PC-9 (cell line): ENCODE results near the gene DYNLL2.

Source experiments
- CTCF ChIP-seq: fragments of 200-600 bp; sonication (generic); conservative IDR thresholded peaks from 2 replicates; pipeline ENCODE4 v1.6.1; 2017; ENCODE audit warnings: mixed run types, antibody characterized with exemption, mild to moderate bottlenecking, moderate library complexity
- EZH2 ChIP-seq: fragments of 200-600 bp; sonication (generic); IDR thresholded peaks from 2 replicates; pipeline ENCODE4 v1.8.0; 2017; ENCODE audit warnings: antibody characterized with exemption, low read depth

GRCh38 chr17:58061672-58062071, 21.5 kb upstream of the DYNLL2 start:
- TF ChIP-seq CTCF: no peak
- no peak for TF ChIP-seq EZH2
